Activated naive CD4-positive, alpha-beta T cell treated with anti-CD3 and anti-CD28 coated beads for 36 hours (primary cell): ENCODE measurements around the gene TAF11L7. TPM values are rescaled to one million over a fixed set of nuclear protein-coding genes. Genes with fewer than 3 reads are reported as not detected.
"Not testable (repeated sequence)": the region's sequence is repeated elsewhere in the genome, so short reads cannot be mapped to it uniquely, and the experiment has no call there.

Source experiments
- CTCF ChIA-PET: fragments of 350-600 bp; sonication (Branson Sonifier 250); formaldehyde crosslinking; loops from one replicate; lab custom pipeline; 2021; ENCODE audit warnings: antibody characterized with exemption; lab: Charles Lee
- DNase-seq: peaks from one replicate; pipeline ENCODE4 v3.0.0-alpha.2; 2020
- H3K27ac Mint-ChIP-seq: one replicate; pipeline ENCODE4 v1.8.0; 2021; ENCODE audit warnings: mild to moderate bottlenecking, mixed read lengths
- H3K27me3 Mint-ChIP-seq: one replicate; pipeline ENCODE4 v1.8.0; 2021; ENCODE audit warnings: low read depth, mixed read lengths
- H3K36me3 Mint-ChIP-seq: one replicate; pipeline ENCODE4 v1.8.0; 2021; ENCODE audit warnings: low read depth, mixed read lengths
- H3K4me1 Mint-ChIP-seq: one replicate; pipeline ENCODE4 v1.8.0; 2021; ENCODE audit warnings: low read depth, mixed read lengths
- H3K4me3 Mint-ChIP-seq: one replicate; pipeline ENCODE4 v1.8.0; 2021; ENCODE audit warnings: mild to moderate bottlenecking, moderate library complexity, mixed read lengths
- H3K9me3 Mint-ChIP-seq: one replicate; pipeline ENCODE4 v1.8.0; 2021; ENCODE audit warnings: mixed read lengths
- intact Hi-C: fragments of 100-400 bp; cut with micrococcal nuclease; formaldehyde crosslinking; loops from one replicate; pipeline ENCODE4 v1.15.1; 2023
- total RNA-seq, 2 experiments: library from RNA; stranded (reverse); gene quantifications; one replicate each; pipeline ENCODE4 v1.2.3, GENCODE V29; 2021

The TAF11L7 gene
- total RNA-seq, 2 experiments from 2014 or later, result not detected

GRCh38 chr5:17590860-17591259, 5.3 kb upstream of the TAF11L7 start, which contains the start of gene TAF11L8:
TAF11L8 (minus strand) TSS chr5:17590960.
- H3K4me1 Mint-ChIP-seq, H3K4me3 Mint-ChIP-seq, H3K36me3 Mint-ChIP-seq, H3K9me3 Mint-ChIP-seq, CTCF ChIA-PET, H3K27ac Mint-ChIP-seq, intact Hi-C loops, DNase-seq, H3K27me3 Mint-ChIP-seq: not testable (repeated sequence)

Other genes starting within 250 kb of the TAF11L7 start
- gene TAF11L2, start 87.5 kb downstream of the TAF11L7 start, total RNA-seq, result not detected
- not detected for gene TAF11L3, start 67.4 kb downstream of the TAF11L7 start, total RNA-seq
- not detected for gene TAF11L4, start 64.0 kb downstream of the TAF11L7 start, total RNA-seq
- gene TAF11L5, start 60.5 kb downstream of the TAF11L7 start, total RNA-seq, result not detected
- not detected for gene TAF11L6, start 57.1 kb downstream of the TAF11L7 start, total RNA-seq
- gene TAF11L8, start 5.2 kb upstream of the TAF11L7 start, total RNA-seq, result not detected
- gene TAF11L9, start 8.6 kb upstream of the TAF11L7 start, total RNA-seq, result not detected
- gene TAF11L10, start 12.1 kb upstream of the TAF11L7 start, total RNA-seq, result not detected
- not detected for gene TAF11L11, start 18.4 kb upstream of the TAF11L7 start, total RNA-seq
- not detected for gene TAF11L12, start 24.6 kb upstream of the TAF11L7 start, total RNA-seq
- not detected for gene TAF11L13, start 46.3 kb upstream of the TAF11L7 start, total RNA-seq
- gene TAF11L14, start 48.7 kb upstream of the TAF11L7 start, total RNA-seq, result not detected